HCT116 (cell line): Measurements from ENCODE around the gene PDE6D. TPM values are rescaled to one million over a fixed set of nuclear protein-coding genes. Genes with fewer than 3 reads are reported as not detected.

Source experiments
- ATAC-seq: fragments of 200-7000 bp; cut with Tn5 transposase; 2 replicates; pipeline ENCODE4 v1.9.1; 2020; ENCODE audit warnings: mild to moderate bottlenecking, moderate library complexity
- BruUV-seq: library from RNA; stranded (reverse); fragments of 400-500 nt; replicated peaks from 2 replicates; lab custom pipeline; 2021; lab: Mats Ljungman, UMichigan
- CTCF ChIA-PET: fragments of 300-600 bp; sonication (Branson Sonifier 250); formaldehyde crosslinking; loops from one replicate; lab custom pipeline; 2021; ENCODE audit warnings: antibody characterized with exemption; lab: Charles Lee
- POLR2A ChIA-PET: fragments of 300-600, 350-600 bp; sonication (Branson Sonifier 250); formaldehyde crosslinking; loops from one replicate; lab custom pipeline; 2021; ENCODE audit warnings: antibody characterized with exemption; lab: Charles Lee
- RAD21 ChIA-PET, 2 experiments: fragments of 300-600 bp; sonication (Branson Sonifier 250); formaldehyde crosslinking; loops; one replicate each; lab custom pipeline; 2023; ENCODE audit warnings: low total read pairs in 2 of 2; ENCODE audit not compliant: uncharacterized antibody in 2 of 2, unreplicated experiment in 2 of 2, low non-redundant PET in 1 of 2; lab: Charles Lee
- DNase-seq: peaks from one replicate; pipeline ENCODE4 v3.0.0-alpha.2; 2010; ENCODE audit warnings: low read depth, low spot score
- H2AFZ ChIP-seq: fragments of 200-600 bp; shearing (Covaris generic), sonication (generic); 2 replicates; pipeline ENCODE4 v1.6.1; 2017; ENCODE audit warnings: low read depth, mixed run types, mixed read lengths, antibody characterized with exemption, low read length; ENCODE audit not compliant: poor library complexity, severe bottlenecking
- H3K27ac ChIP-seq: 2 replicates; pipeline ENCODE4 v1.5.1; 2012; ENCODE audit warnings: low read depth, low read length
- H3K27me3 ChIP-seq: fragments of 200-600 bp; sonication (generic); 2 replicates; pipeline ENCODE4 v1.6.1; 2016; ENCODE audit warnings: mixed run types, low read length, mixed read lengths; ENCODE audit not compliant: insufficient read depth
- H3K36me3 ChIP-seq, 2 experiments: fragments of 200-500 bp in 1 of 2; fragments of 200-600 bp in 1 of 2; sonication (Bioruptor generic) in 1 of 2; sonication (generic) in 1 of 2; 2 replicates each; pipeline versions ENCODE4 v1.5.1 to v1.6.1; 2014 to 2016; ENCODE audit warnings: low read length in 2 of 2, inconsistent platforms in 1 of 2, mixed read lengths in 1 of 2, mixed run types in 1 of 2; ENCODE audit not compliant: insufficient read depth in 2 of 2, control insufficient read depth in 1 of 2
- H3K4me1 ChIP-seq, 2 experiments: fragments of 200-600 bp in 1 of 2; sonication (generic) in 1 of 2; 2 replicates each; pipeline versions ENCODE4 v1.5.1 to v1.6.1; 2012 to 2017; ENCODE audit warnings: low read length in 2 of 2, inconsistent platforms in 1 of 2, mild to moderate bottlenecking in 1 of 2, mixed read lengths in 1 of 2, mixed run types in 1 of 2, moderate library complexity in 1 of 2; ENCODE audit not compliant: insufficient read depth in 2 of 2, control insufficient read depth in 1 of 2
- H3K4me2 ChIP-seq: fragments of 200-600 bp; sonication (generic); 2 replicates; pipeline ENCODE4 v1.6.1; 2017; ENCODE audit warnings: mixed run types, low read length, mixed read lengths
- H3K4me3 ChIP-seq, 2 experiments: fragments of 200-600 bp in 1 of 2; sonication (generic) in 1 of 2; replicated peaks in 1 of 2; 2 replicates each; pipeline ENCODE4 v1.5.1; 2011 to 2016; ENCODE audit warnings: low read length in 2 of 2, control low read depth in 1 of 2, low read depth in 1 of 2, mild to moderate bottlenecking in 1 of 2, mixed read lengths in 1 of 2, mixed run types in 1 of 2
- H3K79me2 ChIP-seq: fragments of 200-600 bp; sonication (generic); 2 replicates; pipeline ENCODE4 v1.6.1; 2017; ENCODE audit warnings: mild to moderate bottlenecking, mixed run types, low read length, moderate library complexity, mixed read lengths; ENCODE audit not compliant: insufficient read depth
- H3K9ac ChIP-seq: fragments of 200-600 bp; sonication (generic); 2 replicates; pipeline ENCODE4 v1.6.1; 2016; ENCODE audit warnings: low read length, mixed read lengths
- H3K9me2 ChIP-seq: fragments of 200-600 bp; sonication (generic), shearing (Covaris generic); 2 replicates; pipeline ENCODE4 v1.6.1; 2017; ENCODE audit warnings: mixed run types, mild to moderate bottlenecking, moderate library complexity; ENCODE audit not compliant: insufficient read depth
- H3K9me3 ChIP-seq, 2 experiments: fragments of 200-500 bp in 1 of 2; fragments of 200-600 bp in 1 of 2; sonication (Bioruptor generic) in 1 of 2; sonication (generic) in 1 of 2; 2 replicates each; pipeline ENCODE4 v1.6.1; 2014 to 2017; ENCODE audit warnings: low read length in 2 of 2, mixed read lengths in 2 of 2, inconsistent platforms in 1 of 2, low read depth in 1 of 2, mild to moderate bottlenecking in 1 of 2, mixed run types in 1 of 2, moderate library complexity in 1 of 2; ENCODE audit not compliant: control insufficient read depth in 1 of 2, insufficient read depth in 1 of 2
- H4K20me1 ChIP-seq: fragments of 200-600 bp; sonication (generic), shearing (Covaris generic); 2 replicates; pipeline ENCODE4 v1.6.1; 2017; ENCODE audit warnings: mixed run types, mild to moderate bottlenecking, moderate library complexity; ENCODE audit not compliant: insufficient read depth
- CBX3 ChIP-seq: IDR thresholded peaks from 2 replicates; pipeline ENCODE4 v1.6.1; 2012; ENCODE audit warnings: low read depth
- CEBPB ChIP-seq: IDR thresholded peaks from 2 replicates; pipeline ENCODE4 v1.6.1; 2012; ENCODE audit warnings: low read depth
- EZH2 ChIP-seq: fragments of 200-600 bp; sonication (generic); IDR thresholded peaks from 2 replicates; pipeline ENCODE4 v1.6.1; 2017; ENCODE audit warnings: antibody characterized with exemption, mixed run types
- MAX ChIP-seq: IDR thresholded peaks from 2 replicates; pipeline ENCODE4 v1.6.1; 2012
- POLR2A ChIP-seq: IDR thresholded peaks from 2 replicates; pipeline ENCODE4 v1.7.0; 2011; ENCODE audit warnings: borderline replicate concordance; ENCODE audit not compliant: insufficient read depth, insufficient read length; ENCODE audit errors: extremely low read depth
- POLR2AphosphoS5 ChIP-seq: IDR thresholded peaks from 2 replicates; pipeline ENCODE4 v1.6.1; 2011; ENCODE audit warnings: mild to moderate bottlenecking, low read depth, low read length, moderate library complexity
- RAD21 ChIP-seq: IDR thresholded peaks from 2 replicates; pipeline ENCODE4 v1.6.1; 2012; ENCODE audit warnings: low read depth, mild to moderate bottlenecking
- SIN3A ChIP-seq: IDR thresholded peaks from 2 replicates; pipeline ENCODE4 v1.6.1; 2012; ENCODE audit warnings: low read depth
- SP1 ChIP-seq: IDR thresholded peaks from 2 replicates; pipeline ENCODE4 v1.6.1; 2012; ENCODE audit warnings: low read depth
- YY1 ChIP-seq: IDR thresholded peaks from 2 replicates; pipeline ENCODE4 v1.6.1; 2011; ENCODE audit warnings: low read length, low read depth, moderate library complexity, mild to moderate bottlenecking; ENCODE audit not compliant: insufficient replicate concordance; ENCODE audit errors: extremely low read depth
- ZBTB33 ChIP-seq: IDR thresholded peaks from 2 replicates; pipeline ENCODE4 v1.6.1; 2011; ENCODE audit warnings: mild to moderate bottlenecking, low read length, moderate library complexity; ENCODE audit not compliant: insufficient replicate concordance; ENCODE audit errors: extremely low read depth
- ZFX ChIP-seq: fragments of 450-650 bp; IDR thresholded peaks from 2 replicates; pipeline ENCODE4 v1.6.1; 2017
- ZNF274 ChIP-seq: fragments of 200-500 bp; sonication (Bioruptor generic); IDR thresholded peaks from 2 replicates; pipeline ENCODE4 v1.6.1; 2014; ENCODE audit warnings: mild to moderate bottlenecking, low read depth, low read length, inconsistent platforms
- intact Hi-C: fragments of 100-400 bp; cut with micrococcal nuclease; formaldehyde crosslinking; loops from 2 replicates; pipeline ENCODE4 v1.10.0; 2022
- total RNA-seq: library from RNA; stranded (reverse); gene quantifications from one replicate; pipeline ENCODE4 v1.2.1, GENCODE V29; 2021; ENCODE audit not compliant: unreplicated experiment
- TF ChIP-seq, protein P1 (sequence below): IDR thresholded peaks from 2 replicates; pipeline ENCODE4 v1.6.1; 2012; ENCODE audit warnings: low read depth
- TF ChIP-seq, protein P2 (sequence below), 3 experiments: fragments of 200-600 bp in 1 of 3; sonication (generic) in 1 of 3; IDR thresholded peaks in 2 of 3; conservative IDR thresholded peaks in 1 of 3; 2 replicates each; pipeline ENCODE4 v1.5.1; 2012 to 2017; ENCODE audit warnings: low read depth in 2 of 3, low read length in 2 of 3, antibody characterized with exemption in 1 of 3, borderline replicate concordance in 1 of 3, control low read depth in 1 of 3, mild to moderate bottlenecking in 1 of 3, mixed read lengths in 1 of 3, mixed run types in 1 of 3, moderate library complexity in 1 of 3; ENCODE audit not compliant: insufficient read depth in 1 of 3

PDE6D gene
- total RNA-seq, 1 experiment from 2014 or later = 26.6 TPM

DNA sequence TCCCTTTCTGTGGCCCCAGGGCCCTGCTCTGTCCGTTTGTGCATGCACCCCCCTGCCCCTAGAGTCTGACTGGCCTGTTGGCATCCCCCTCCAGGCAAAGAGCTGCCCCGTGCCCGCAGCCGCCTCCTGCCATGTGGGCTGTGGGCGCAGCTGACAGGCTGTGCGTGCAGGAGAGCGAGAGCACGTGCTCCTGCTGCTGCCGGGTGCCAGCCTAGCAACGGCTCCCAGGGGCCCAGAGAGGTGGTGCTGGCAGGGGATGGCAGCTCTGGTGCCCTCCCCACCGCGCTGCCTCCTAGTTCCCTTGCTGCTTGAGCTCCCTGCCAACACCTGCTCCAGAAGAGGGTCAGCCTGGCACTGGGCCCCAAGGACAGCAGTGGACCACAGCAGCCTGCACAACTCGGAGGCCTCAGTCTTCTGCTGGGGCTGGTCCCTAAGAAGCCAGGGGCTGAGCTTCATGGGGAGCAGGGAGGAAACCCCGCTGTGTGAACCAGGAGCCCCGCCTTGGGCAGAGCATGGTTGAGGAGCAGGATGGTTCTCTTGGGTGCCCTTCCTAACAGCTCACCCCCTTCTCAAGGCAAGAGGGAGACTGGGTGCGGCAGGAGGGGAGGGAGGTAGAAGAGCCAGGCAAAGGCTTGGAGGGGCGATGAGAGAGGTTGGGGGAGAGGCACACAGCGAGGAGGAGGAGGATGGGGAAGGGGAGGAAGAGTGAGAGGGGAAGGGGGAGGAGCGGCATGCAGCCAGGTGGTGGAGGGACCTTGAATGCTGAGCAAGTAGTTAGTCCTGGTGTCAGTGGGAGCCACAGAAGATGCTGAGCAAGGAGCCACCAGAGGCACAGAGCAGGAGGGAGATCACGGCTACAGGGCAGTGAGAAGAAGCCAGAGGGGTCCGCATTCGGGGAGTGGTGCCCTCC is 96.5 kb downstream of the PDE6D start:
- Histone ChIP-seq H3K4me1 (peaks cover 34 to 58% of the 10 kb centered on the region in 2 experiments), H3K27ac (peak overlapping the region; percentile 73), H2AFZ (peak overlapping the region; percentile 35), H3K4me2 (peak overlapping the region; percentile 56), H3K79me2 (peaks cover 5% of the 10 kb centered on the region; the same call in 1 of the 2 replicates), H3K9me2 (no peaks in the 10 kb centered on the region), H3K4me3 (no peak overlapping the region), H3K9me3 (no peaks in the 10 kb centered on the region), H3K36me3 (no peaks in the 10 kb centered on the region), H4K20me1 (no peaks in the 10 kb centered on the region), H3K9ac (peak overlapping the region; percentile 23), H3K27me3 (no peaks in the 10 kb centered on the region)
- intact Hi-C loops = no loop called here
- TF ChIP-seq POLR2AphosphoS5 (no peak), SP1 (no peak), POLR2A (no peak), MAX (no peak), SIN3A (no peak), RAD21 (no peak), YY1 (no peak), CEBPB (no peak), EZH2 (no peak), ZNF274 (no peak), CBX3 (no peak), ZFX (no peak), ZBTB33 (no peak)
- TF ChIP-seq, protein P1, sequence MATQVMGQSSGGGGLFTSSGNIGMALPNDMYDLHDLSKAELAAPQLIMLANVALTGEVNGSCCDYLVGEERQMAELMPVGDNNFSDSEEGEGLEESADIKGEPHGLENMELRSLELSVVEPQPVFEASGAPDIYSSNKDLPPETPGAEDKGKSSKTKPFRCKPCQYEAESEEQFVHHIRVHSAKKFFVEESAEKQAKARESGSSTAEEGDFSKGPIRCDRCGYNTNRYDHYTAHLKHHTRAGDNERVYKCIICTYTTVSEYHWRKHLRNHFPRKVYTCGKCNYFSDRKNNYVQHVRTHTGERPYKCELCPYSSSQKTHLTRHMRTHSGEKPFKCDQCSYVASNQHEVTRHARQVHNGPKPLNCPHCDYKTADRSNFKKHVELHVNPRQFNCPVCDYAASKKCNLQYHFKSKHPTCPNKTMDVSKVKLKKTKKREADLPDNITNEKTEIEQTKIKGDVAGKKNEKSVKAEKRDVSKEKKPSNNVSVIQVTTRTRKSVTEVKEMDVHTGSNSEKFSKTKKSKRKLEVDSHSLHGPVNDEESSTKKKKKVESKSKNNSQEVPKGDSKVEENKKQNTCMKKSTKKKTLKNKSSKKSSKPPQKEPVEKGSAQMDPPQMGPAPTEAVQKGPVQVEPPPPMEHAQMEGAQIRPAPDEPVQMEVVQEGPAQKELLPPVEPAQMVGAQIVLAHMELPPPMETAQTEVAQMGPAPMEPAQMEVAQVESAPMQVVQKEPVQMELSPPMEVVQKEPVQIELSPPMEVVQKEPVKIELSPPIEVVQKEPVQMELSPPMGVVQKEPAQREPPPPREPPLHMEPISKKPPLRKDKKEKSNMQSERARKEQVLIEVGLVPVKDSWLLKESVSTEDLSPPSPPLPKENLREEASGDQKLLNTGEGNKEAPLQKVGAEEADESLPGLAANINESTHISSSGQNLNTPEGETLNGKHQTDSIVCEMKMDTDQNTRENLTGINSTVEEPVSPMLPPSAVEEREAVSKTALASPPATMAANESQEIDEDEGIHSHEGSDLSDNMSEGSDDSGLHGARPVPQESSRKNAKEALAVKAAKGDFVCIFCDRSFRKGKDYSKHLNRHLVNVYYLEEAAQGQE = no peak
- TF ChIP-seq, protein P2, sequence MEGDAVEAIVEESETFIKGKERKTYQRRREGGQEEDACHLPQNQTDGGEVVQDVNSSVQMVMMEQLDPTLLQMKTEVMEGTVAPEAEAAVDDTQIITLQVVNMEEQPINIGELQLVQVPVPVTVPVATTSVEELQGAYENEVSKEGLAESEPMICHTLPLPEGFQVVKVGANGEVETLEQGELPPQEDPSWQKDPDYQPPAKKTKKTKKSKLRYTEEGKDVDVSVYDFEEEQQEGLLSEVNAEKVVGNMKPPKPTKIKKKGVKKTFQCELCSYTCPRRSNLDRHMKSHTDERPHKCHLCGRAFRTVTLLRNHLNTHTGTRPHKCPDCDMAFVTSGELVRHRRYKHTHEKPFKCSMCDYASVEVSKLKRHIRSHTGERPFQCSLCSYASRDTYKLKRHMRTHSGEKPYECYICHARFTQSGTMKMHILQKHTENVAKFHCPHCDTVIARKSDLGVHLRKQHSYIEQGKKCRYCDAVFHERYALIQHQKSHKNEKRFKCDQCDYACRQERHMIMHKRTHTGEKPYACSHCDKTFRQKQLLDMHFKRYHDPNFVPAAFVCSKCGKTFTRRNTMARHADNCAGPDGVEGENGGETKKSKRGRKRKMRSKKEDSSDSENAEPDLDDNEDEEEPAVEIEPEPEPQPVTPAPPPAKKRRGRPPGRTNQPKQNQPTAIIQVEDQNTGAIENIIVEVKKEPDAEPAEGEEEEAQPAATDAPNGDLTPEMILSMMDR (IDR thresholded peaks at IDR 0.05 in 2 of 3, conservative IDR thresholded peaks at IDR 0.05 in 1 of 3; ENCODE audit: borderline replicate concordance in 1 of 3, insufficient read depth in 1 of 3, low read depth in 2 of 3, low read length in 2 of 3) = no peak
- ChIA-PET RAD21 (no interaction called here), POLR2A (interaction anchor here (0.6 to 2.3 kb wide), 8 partner anchors 10 to 71 kb away, joined by 3 to 10 read pairs (median 5); no protein-coding TSS in a partner anchor), CTCF (interaction anchor here (1.0 to 4.9 kb wide), 8 partner anchors 10 to 73 kb away, joined by 4 to 41 read pairs (median 8); no protein-coding TSS in a partner anchor)
- DNase-seq (no peak), ATAC-seq (no peak)
- no TSS peak for BruUV-seq
